H4 (cell line): Measurements from ENCODE around the gene TMEM92. TPM values are rescaled to one million over a fixed set of nuclear protein-coding genes. Genes with fewer than 3 reads are reported as not detected.
A peak's percentile ranks its signal among the peaks of the same experiment; 100 is the strongest.
"Not testable (repeated sequence)": the region's sequence is repeated elsewhere in the genome, so short reads cannot be mapped to it uniquely, and the experiment has no call there.

Experiments used
- DNase-seq: peaks from one replicate; pipeline ENCODE4 v3.0.0-alpha.2; 2015; ENCODE audit warnings: low spot score
- total RNA-seq: library from RNA; depleted of rRNA; stranded (reverse); fragments of >200 nt; shearing (Covaris generic); gene quantifications from 2 replicates; pipeline ENCODE4 v1.2.3, GENCODE V29; 2014

Gene TMEM92
- total RNA-seq, 1 experiment from 2014 or later = 7.4 TPM

- peak; percentile 48 for DNase-seq
These were observed 2.5 kb downstream of the TMEM92 start for GRCh38 chr17:50276588-50277356.

- no peak for DNase-seq
These were observed 3.1 kb downstream of the TMEM92 start for GRCh38 chr17:50277357-50277754.

- no peak for DNase-seq
These were observed 4.4 kb downstream of the TMEM92 start for GRCh38 chr17:50278526-50279180.

GRCh38 chr17:50279181-50279526 is 4.9 kb downstream of the TMEM92 start:
- no peak for DNase-seq

- DNase-seq = no peak
These were observed 5.4 kb downstream of the TMEM92 start for GRCh38 chr17:50279639-50280038.

- no peak for DNase-seq
These were observed 5.8 kb downstream of the TMEM92 start for GRCh38 chr17:50280068-50280467.

- no peak for DNase-seq
These were observed 6.7 kb downstream of the TMEM92 start for GRCh38 chr17:50280801-50281441.

GRCh38 chr17:50281739-50282401 is 7.6 kb downstream of the TMEM92 start:
- no peak for DNase-seq

- DNase-seq = no peak
These were observed 9.0 kb downstream of the TMEM92 start for GRCh38 chr17:50283246-50283645.

GRCh38 chr17:50283714-50284113 is 9.4 kb downstream of the TMEM92 start:
- DNase-seq = no peak

GRCh38 chr17:50285941-50286340 is 11.7 kb downstream of the TMEM92 start:
- DNase-seq = no peak

- not testable (repeated sequence) for DNase-seq
These were observed 13.0 kb downstream of the TMEM92 start for GRCh38 chr17:50287302-50287701.

- DNase-seq = no peak
These were observed 14.0 kb downstream of the TMEM92 start for GRCh38 chr17:50288306-50288705.

- DNase-seq = no peak
These were observed 15.0 kb downstream of the TMEM92 start for GRCh38 chr17:50289278-50289677.

GRCh38 chr17:50289991-50290702 is 15.9 kb downstream of the TMEM92 start:
- peak; percentile 100 for DNase-seq

GRCh38 chr17:50290933-50291332 is 16.7 kb downstream of the TMEM92 start:
- DNase-seq = no peak

- DNase-seq = peak; percentile 56
These were observed 18.2 kb downstream of the TMEM92 start for GRCh38 chr17:50292465-50292864.

- no peak for DNase-seq
These were observed 20.8 kb downstream of the TMEM92 start for GRCh38 chr17:50295021-50295420.

GRCh38 chr17:50297407-50297865 is 23.2 kb downstream of the TMEM92 start:
- peak; percentile 80 for DNase-seq

GRCh38 chr17:50298018-50298417 is 23.8 kb downstream of the TMEM92 start:
- DNase-seq = no peak

GRCh38 chr17:50299776-50300175 is 25.5 kb downstream of the TMEM92 start:
- DNase-seq = no peak

- DNase-seq = not testable (repeated sequence)
These were observed 26.6 kb downstream of the TMEM92 start for GRCh38 chr17:50300824-50301223.
